Stimulated activated CD4-positive, alpha-beta T cell treated with anti-CD3 and anti-CD28 coated beads, Interleukin-2, amount 100 ng/mL, for 24 hours (primary cell): ENCODE results near the gene DPH1.
A peak's percentile ranks its signal among the peaks of the same experiment; 100 is the strongest.

Experiments used
- DNase-seq, 2 donors: peaks; one replicate each; pipeline ENCODE4 v3.0.0-alpha.2; 2020

The DPH1 gene

DNA sequence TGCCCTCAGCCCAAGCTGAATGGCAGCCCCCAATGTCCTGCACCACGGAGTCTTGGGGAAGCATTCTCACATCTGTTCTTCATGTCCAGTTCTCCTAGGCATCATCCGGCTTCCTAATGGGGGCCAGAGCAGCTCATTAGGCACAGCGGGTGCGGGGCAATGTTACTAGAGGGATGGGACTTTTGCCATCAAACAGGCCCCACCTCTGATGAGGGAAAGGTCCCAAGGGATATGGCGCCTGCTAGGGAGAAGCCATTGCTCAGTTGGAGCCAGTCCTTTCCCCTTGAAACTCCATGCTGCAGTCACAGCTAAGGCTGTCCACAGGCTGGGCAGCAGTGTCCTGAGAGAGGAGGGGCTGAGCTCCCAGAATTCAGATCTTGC is 1.7 kb upstream of the DPH1 start:
- no peak for DNase-seq

- no peak for DNase-seq
Observed at GRCh38 chr17:2028737-2029136, 1.2 kb upstream of the DPH1 start.

DNA sequence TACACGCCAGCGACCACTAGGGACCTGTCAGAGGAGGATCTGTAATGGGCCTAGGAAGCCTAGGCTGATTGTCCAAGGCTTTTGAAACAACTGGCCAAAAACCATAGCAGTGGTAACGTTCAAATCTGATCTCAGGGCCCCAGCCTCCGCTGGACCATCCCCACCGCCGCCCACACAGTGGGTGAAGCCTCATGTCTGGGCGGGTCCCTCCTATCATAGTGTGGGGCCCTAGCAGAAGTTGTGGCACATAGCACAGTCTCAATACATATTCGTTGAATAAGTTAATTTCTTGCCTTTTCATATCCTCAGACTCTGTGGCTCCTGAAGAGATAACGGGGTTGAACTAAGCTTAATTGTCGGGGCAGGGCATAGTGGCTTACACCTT is 818 bp downstream of the DPH1 start:
- DNase-seq, result peak in 1 of 2 donors; percentile 56

- no peak for DNase-seq
Observed at GRCh38 chr17:2033153-2033552, 3.2 kb downstream of the DPH1 start.

DNA sequence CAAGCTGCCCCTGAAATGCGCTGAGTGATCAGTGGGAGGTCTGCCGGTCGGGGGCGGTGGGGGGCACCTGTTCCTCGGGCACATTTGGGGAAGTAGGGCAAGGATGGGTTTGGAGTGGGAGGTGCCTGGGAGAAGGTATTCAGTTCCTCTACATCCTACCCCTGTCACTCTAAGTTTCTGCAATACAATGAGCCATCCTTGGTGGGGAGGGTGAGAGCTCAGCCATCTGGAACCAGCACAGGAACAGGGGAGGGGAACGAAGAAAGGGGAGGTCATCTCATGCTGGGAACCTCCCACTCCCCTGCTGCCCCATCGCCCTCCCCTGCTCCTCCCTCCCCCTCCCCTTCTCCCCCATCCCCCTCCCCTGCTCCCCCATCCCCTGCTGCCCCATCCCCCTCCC is 4.2 kb downstream of the DPH1 start:
- DNase-seq, result no peak

DNA sequence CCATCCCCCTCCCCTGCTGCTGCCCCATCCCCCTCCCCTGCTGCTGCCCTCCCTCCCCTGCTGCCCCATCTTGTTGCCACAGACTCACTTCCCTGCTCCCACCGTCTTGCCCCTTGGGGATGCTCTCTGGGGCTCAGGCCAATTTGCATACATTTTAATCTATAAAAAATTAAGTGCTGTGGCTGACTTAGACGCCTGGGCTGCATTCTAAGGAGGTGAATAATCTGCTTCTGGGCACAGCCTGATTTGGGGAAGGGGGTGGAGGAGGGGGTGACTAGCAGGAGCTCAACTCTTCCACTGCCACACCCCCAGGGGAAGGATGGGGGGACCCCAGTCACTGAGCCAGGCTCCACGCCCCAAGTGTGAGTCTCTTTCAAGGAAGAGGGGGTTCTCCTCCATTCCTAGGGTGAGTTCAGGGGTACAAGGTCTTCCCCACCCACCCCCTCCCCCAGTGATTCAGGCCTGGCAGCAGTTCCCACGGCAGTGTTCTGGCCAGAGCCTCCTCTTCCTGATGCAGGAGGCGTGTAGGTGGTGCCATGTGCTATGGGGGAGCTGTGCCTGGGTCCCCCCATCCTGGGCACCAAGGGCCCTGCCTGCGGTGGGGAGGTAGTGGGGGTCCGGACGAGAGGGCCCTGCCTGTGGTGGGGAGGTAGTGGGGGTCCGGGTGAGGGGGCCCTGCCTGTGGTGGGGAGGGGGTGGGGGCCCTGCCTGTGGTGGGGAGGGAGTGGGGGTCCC is 5.0 kb downstream of the DPH1 start:
- no peak for DNase-seq

GRCh38 chr17:2035541-2036488 is 5.9 kb downstream of the DPH1 start:
- DNase-seq, result no peak

DNA sequence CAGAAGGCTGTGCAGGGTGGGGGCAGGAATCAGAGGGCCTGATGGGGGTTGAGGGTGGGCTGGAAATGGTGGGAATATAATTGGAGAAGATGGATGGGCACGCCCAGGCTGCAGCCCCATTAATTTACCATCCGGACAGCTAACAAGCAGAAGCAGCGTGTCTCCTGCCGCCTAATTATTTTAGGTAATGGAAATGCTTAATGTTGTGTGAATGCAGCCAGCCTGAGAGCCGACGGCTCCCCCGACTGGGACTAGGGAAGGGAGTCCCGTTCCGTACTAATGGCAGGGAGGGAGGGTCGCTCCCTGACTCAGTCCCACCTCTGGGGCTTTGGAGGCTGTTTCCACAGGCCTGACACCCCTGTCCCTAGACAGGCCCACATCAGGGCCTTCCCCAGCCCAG is 7.2 kb downstream of the DPH1 start:
- no peak for DNase-seq

DNA sequence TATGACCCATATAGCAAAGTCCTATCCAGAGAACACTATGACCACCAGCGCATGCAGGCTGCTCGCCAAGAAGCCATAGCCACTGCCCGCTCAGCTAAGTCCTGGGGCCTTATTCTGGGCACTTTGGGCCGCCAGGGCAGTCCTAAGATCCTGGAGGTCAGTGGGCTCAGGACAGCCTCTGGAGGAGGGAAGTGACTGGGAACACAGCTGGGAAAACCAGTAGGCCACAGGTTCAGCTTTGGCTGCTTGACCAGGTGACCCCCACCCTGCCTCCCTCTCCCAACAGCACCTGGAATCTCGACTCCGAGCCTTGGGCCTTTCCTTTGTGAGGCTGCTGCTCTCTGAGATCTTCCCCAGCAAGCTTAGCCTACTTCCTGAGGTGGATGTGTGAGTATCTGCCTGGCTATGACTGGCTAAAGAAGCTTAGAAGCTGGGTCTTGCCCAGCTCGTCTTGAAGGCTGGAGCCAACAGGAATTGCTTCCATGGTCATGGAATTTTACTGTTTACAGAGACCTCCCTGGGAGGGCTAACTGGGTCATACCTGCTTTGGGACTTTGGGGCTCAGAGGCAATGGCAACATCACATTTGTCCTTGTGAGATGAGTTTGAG is 10.4 kb downstream of the DPH1 start:
- no peak for DNase-seq

- no peak for DNase-seq
Observed at GRCh38 chr17:2040942-2041560, 11.1 kb downstream of the DPH1 start.

GRCh38 chr17:2041561-2042389 is 11.8 kb downstream of the DPH1 start, which contains the start of gene OVCA2:
TSS of gene OVCA2 (plus strand) at chr17:2042022. CDS start at chr17:2042048, 26 bp downstream.
- DNase-seq, result peak; percentile 97 to 98

DNA sequence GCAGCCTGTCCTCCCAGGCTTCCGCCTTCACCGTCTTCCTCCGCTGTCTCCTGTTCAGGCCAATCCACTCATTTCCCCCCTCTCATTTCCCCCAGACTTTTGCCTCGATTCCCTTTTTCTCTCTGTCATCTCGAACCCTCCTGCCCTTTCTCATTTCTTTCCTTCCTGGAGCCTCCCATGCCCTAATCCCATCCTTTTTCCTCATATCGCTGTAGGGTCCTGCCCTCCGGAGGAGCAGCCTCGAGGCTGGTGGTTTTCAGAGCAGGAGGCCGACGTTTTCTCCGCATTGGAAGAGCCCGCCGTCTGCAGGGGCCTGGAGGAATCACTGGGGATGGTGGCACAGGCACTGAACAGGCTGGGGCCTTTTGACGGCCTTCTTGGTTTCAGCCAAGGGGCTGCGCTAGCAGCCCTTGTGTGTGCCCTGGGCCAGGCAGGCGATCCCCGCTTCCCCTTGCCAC is 12.5 kb downstream of the DPH1 start:
- DNase-seq, result no peak

GRCh38 chr17:2042933-2043332 is 13.0 kb downstream of the DPH1 start:
- DNase-seq, result no peak

DNA sequence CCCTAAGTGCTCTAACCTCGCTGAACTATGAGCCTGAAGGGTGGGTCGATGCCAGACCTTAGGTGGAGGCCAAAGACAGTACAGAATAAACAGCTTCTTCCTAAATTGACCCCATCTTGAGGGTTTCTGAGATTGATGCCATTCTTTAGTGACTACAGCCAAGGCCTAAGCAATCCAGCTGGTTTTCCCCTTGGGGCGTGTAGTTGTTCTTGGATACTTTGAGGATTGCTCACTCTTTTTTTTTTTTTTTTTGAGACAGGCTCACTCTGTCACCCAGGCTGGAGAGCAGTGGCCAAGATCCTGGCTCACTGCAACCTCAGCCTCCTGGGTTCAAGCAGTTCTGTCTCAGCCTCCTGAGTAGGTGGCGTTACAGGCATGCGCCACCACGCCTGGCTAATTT is 13.8 kb downstream of the DPH1 start:
- no peak for DNase-seq

- DNase-seq, result no peak
Observed at GRCh38 chr17:2044263-2044894, 14.4 kb downstream of the DPH1 start.

DNA sequence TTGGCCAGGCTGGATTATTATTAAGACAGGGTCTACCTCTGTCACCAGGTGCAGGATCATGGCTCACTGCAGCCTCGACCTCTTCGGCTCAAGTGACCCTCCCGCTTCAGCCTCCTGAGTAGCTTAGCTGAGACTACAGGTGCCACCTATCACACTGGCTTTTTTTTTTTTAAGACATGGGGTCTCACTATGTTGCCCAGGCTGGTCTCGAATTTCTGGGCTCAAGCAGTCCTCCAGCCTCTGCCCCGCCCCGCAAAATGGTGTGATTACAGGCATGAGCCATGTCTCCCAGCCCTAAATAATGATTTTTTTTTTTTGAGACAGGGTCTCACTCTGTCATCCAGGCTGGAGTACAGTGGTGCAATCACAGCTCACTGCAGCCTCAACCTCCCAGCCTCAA is 17.6 kb downstream of the DPH1 start:
- DNase-seq, result no peak

DNA sequence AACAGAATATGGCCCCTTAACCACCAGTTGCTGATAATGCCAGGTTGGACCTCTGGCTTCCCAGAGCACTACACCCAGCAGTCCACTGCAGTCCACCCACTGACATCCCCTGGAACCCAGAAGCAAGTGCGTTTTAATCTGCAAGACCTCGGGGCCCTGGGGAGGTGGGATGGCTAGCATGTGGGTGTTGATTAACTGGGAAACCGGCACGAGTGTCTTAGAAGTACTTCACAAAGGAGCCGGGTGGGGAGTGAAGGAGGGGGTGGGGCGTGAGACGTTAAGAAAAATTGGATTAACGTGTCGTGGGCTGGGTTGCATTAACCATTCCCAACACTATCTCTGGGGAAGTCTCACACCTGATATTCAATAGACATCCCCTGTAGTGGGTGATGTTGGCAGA is 18.9 kb downstream of the DPH1 start:
- DNase-seq, result no peak

DNA sequence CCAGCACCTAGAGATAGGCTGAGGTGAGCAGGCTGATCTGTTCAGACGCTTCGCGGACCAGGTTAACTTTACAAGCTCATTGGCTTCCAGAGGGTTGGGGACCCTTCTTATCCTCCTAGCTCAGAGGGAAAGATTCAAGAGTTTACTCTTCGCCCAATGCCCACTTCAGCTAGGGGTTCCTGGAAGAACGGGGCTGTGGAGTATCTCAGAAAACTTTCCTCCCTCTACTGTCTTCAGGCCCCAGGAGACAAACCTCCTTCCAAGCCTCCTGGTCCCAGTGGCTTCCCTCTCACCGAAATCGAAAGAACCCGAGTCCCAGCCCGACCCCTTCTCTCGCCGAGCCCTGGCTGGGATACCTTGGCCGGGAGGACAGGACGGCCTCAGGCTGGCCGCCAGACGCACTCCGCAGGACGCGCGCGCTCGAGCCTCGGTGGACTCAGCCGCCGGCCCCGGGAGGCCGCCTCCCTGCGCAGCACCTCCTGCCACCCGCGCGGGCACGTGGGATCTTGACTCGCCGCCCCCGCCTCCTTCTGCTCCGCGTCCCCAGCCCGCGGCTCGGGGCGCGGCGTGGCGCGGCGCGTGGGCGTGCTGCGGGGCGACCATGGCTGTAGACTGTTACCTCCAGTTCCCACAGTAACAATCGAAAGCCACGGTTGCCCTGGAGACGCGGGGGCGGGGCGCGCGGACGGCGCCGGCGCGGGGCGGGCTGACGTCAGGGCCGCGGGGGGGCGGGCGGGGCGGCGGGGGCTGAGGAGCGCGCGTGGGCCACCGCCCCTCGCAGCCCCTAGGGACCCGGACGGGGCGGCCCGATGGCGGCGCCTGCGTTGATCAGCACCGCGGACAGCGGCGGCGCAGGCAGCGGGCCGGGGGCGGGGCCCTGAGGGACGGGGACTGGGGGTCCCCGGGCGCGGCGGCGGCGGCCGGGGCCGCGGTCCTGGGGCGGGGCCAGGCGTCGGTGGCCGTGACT is 19.7 kb downstream of the DPH1 start:
- peak; percentile 91 for DNase-seq

DNA sequence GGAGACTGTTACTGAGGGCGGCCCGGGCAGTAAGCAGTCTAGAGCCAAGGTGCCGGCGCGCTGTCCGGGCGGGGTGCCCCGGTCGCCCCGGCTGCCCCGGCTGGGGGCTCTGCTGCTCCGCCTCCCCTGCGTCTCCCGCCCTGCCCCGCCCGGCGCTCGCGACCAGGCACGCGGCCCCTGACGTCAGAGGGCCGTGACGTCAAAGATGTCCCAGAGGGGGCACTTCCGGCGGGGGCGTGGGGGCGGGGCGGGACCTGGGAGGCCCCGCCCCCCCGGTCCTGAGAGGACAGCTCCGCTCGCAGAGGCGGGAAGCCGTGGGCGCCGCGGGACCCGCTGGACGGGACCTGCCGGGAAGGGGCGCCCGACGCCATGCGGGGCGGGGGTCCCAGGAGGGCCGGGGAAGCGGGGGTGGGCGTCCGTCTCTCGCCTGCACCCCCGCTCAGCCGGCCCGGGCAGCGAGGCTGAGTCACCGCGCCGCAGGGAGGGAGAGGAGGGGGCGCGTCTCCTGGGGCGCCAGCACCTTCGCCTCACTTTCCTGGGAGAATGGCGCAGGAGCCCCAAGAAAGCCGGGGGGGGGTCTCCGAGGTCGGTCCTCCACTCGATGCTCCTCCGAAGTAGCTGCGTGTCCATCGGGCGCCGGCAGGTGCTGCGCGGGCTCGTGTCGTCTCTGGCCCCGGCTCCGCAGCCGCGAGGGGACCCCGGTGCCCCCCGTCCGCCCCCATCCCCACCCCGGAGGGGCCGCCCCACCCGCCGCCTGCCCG is 20.5 kb downstream of the DPH1 start:
- DNase-seq, result peak; percentile 74 to 76
